GM20431 (cell line): ENCODE data around the gene RELA.
"Not testable (repeated sequence)": the region's sequence is repeated elsewhere in the genome, so short reads cannot be mapped to it uniquely, and the experiment has no call there.

Experiments
- in situ Hi-C: fragments of 300-500 bp; cut with MseI, MboI; formaldehyde crosslinking; loops from one replicate; pipeline ENCODE4 v1.15.0; 2020; ENCODE audit warnings: low sequenced_read_pairs; ENCODE audit not compliant: unreplicated experiment

The RELA gene

GRCh38 chr11:65672982-65673381 lies 10.3 kb upstream of the RELA start:
- in situ Hi-C loops, result no loop called here

GRCh38 chr11:65672180-65672860 lies 9.6 kb upstream of the RELA start:
- in situ Hi-C loops, result no loop called here

DNA sequence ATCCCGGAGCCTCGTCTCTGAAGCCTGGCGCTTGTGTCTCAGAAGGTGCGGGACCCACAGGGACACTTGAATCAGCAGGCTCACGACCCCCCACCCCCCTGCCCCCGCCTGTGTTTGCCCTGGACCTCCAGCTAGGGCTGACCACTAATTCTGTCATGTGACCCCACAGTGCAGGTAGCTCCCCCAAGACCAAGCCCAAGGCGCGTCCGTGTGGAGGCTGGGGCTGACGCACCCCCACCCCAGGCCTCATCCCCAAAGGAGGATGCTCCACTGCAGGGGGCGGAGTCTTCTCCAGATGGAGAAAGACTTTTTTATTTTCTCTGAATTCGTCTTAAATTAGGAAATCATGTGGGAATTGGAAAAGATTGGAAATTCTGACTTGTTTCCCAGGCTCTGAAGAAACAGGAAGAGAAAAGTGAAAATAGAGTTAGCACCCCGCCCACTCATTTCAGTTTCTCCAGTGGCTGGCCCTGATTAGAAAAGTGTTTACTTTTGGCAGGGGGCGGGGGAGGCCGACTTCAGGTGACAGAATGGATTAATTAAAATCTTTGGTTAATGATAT lies 1.0 kb upstream of the RELA start:
- in situ Hi-C loops, result no loop called here

DNA sequence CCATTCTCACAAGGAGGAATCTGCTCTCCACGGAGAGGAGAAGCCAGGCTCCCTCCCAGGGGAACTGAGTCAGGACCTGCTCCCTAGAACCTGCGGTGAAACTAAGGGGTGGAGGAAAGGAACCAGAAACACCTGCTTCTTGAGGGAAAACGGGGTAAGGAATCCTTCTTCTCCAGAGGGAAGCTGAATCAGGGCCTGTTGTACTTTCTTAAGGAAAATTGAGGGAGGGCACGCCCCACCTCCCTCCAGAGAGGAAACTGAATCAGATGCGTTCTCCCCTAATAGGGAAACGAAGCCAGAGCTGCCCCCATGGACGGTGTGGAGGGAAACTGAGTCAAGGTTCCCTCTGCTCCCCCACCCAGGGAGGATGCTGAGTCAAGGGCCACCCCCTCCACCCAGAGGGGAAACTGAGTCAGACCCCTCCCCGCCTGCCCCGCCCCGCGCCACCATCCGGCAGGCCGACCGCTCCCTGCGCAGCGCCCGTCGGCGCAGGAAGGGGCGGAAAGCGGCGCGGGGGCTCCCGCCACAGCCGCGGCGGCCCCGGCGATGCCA lies 393 bp downstream of the RELA start:
- in situ Hi-C loops, result no loop called here

DNA sequence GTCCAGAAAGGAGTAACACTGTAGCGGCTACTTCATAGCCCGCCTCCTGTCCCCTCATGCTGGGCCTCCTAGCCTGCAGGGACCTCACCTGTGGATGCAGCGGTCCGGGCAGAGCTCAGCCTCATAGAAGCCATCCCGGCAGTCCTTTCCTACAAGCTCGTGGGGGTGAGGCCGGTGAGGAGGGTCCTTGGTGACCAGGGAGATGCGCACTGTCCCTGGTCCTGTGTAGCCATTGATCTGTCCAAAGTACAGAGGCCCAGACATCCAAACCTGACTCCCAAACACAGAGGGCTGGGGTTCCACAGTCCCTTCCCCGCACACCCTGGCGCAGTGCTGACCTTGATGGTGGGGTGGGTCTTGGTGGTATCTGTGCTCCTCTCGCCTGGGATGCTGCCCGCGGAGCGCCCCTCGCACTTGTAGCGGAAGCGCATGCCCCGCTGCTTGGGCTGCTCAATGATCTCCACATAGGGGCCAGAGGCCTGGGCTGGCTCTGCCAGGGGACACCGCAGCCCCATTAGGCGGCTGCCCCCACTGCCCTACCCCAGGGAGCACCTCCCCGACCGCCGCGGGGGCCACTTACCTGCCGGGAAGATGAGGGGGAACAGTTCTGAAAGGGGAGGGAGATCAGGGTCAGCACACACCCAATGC lies 993 bp downstream of the RELA start:
- in situ Hi-C loops, result no loop called here

DNA sequence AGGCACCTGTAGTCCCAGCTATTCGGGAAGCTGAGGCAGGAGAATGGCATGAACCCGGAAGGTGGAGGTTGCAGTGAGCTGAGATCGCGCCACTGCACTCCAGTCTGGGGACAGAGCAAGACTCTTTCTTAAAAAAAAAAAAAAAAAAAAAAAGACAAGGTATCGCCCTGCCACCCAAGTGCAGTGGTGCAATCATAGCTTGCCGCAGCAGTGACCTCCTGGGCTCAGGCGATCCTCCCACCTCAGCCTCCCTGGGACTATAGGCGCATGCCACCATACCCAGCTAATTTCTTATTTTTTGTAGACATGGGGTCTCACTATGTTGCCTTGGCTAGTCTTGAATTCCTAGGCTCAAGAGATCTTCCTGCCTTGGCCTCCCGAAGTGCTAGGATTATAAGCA lies 1.8 kb downstream of the RELA start:
- in situ Hi-C loops, result not testable (repeated sequence)

DNA sequence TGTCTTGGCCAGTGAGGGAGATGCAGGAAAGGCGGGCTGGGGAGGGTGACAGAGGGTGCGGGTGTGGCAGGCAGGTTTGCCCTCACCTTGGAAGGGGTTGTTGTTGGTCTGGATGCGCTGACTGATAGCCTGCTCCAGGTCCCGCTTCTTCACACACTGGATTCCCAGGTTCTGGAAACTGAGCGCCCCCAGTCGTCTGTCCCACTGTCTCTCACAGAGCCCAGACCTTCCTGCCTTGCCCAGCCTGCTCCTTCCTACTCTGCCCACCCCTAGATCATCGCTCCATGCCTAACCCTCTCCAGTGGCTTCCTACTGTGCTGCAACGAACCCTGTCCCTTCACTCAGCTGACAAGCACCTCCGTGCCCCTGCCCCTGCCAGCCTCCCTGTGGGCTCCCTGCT lies 2.7 kb downstream of the RELA start:
- in situ Hi-C loops, result no loop called here

- in situ Hi-C loops, result no loop called here
These were observed 4.3 kb downstream of the RELA start for GRCh38 chr11:65658174-65659021.

GRCh38 chr11:65657426-65657825 lies 5.3 kb downstream of the RELA start:
- in situ Hi-C loops, result no loop called here

GRCh38 chr11:65655570-65656332 lies 7.0 kb downstream of the RELA start:
- in situ Hi-C loops, result no loop called here

- in situ Hi-C loops, result no loop called here
These were observed 8.1 kb downstream of the RELA start for GRCh38 chr11:65654375-65655349.

GRCh38 chr11:65653229-65654225 lies 9.2 kb downstream of the RELA start:
- in situ Hi-C loops, result no loop called here

DNA sequence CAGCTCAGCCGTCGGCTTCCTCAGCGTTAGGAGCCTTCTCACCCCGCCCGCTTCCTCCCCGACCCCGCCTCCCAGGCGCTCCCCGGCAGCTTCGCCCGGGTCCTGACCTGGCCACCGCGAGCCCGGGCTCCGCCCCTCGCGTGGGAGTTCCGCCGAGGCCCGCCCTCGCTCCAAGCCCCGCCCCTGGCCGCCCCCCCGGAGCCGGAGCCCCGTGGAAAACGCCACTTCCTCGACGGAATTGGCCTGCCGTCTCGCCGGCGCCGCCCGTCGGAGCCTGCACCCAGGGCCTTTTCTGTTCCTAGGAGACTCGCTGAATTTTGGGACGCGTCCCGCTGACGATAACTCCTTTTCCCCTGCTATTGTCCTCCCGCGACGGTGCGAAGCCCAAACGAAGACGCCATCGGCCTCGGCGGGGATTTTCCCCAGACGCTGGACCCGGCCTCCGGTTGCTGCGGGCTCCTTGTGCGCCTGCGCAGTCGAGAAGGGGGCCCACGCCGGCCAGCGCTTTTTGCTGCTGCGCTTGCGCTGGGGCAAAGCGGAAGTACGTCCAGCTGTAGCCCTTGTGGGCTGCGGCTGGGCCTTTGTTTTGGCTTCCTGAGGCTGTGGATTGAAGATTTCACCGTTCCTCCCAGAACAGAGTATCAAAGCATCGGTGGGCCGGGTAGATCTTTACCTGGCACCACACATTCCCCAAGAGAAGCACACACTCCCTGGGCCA lies 10.0 kb downstream of the RELA start:
- in situ Hi-C loops, result no loop called here

- in situ Hi-C loops, result no loop called here
These were observed 10.9 kb downstream of the RELA start for GRCh38 chr11:65651589-65652510.

- in situ Hi-C loops, result no loop called here
These were observed 11.5 kb downstream of the RELA start for GRCh38 chr11:65651339-65651588.
